ENCODE data around the gene PATL2.
"Not testable (repeated sequence)": the region's sequence is repeated elsewhere in the genome, so short reads cannot be mapped to it uniquely, and the experiment has no call there.

PATL2 gene

DNA sequence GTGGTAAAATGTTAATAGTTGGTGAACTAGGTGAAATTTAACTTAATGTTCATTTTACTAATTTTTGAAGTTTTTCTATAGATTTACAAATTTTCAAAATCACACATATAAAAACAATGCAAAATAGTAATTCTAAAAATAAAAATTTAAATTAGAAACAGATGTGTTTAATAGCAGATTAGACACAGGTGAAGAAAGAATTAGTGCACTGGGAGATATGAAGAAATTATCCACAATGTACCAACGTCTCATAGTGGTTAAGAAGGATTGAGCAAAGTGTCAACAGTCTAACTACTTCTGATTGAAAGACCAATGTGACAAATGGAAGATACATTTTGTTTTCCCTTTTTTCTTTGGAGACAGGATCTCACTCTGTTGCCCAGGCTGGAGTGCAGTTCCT is 74.1 kb downstream of the PATL2 start:
- no peak for DNase-seq

DNA sequence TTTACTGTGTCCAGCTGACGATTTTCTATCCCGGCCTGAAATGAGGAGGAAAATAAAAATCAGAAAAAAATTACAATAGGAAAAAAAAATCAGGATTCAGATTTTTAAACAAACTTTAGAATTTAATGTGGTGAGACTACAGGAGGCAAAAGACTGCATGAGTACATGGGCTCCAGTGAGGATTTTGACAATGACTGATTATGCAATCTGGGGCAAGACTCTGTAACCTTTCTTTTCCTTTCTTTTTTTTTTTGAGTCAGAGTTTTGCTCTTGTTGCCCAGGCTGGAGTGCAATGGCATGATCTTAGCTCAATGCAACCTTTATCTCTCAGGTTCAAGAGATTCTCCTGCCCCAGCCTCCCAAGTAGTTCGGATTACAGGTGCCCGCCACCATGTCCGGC is 77.5 kb downstream of the PATL2 start:
- DNase-seq: peak; percentile 14

DNA sequence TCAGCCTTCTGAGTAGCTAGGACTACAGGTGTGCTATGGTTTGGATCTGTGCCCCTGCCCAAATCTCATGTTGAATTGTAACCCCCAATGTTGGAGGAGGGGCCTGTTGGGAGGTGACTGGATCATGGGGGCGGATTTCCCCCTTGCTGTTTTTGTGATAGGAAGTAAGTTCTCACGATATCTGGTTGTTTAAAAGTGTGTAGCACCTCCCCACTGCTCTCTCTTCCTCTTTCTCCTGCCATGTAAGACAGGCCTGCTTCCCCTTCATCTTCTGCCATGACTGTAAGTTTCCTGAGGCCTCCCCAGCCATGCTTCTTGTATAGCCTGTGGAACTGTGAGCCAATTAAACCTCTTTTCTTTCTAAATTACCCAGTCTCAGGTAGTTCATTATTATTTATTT is 85.8 kb downstream of the PATL2 start:
- not testable (repeated sequence) for DNase-seq

- DNase-seq: no peak
Measured at GRCh38 chr15:44623178-44623577, 87.9 kb downstream of the PATL2 start.

GRCh38 chr15:44620081-44620480 is 91.0 kb downstream of the PATL2 start:
- no peak for DNase-seq

DNA sequence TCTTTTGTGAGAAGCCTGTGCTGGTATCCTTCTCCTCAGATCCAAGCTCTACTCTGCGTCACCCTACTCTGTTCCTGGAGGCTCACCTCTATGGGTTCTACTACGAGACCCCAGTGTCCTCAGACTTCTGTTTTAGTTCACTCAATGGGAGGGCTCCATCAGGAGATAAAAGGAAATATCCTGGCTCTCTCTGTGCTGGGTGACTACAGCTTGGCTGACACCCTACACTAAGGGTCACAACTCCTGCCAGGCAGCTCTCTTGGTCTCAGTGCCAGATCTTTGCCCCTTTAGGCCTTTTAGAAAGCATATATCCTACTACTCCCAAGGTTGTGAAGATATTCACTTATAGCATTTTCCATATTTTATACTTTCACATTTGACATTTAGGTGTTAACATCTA is 94.1 kb downstream of the PATL2 start:
- no peak for DNase-seq

Data from stimulated activated CD4-positive, alpha-beta T cell treated with anti-CD3 and anti-CD28 coated beads, Interleukin-4, amount 100 ng/mL, for 24 hours (primary cell).